ENCODE data around the gene CDH23. TPM values are rescaled to one million over a fixed set of nuclear protein-coding genes. Genes with fewer than 3 reads are reported as not detected.

Gene CDH23
- total RNA-seq, 2 donors from 2014 or later: 1.4 to 1.6 TPM

- H3K4me3 ChIP-seq: peak overlapping the region; percentile 80
- intact Hi-C loops (cut with DNase I): loop anchor here (5.0 kb wide), 1 partner anchor 44 kb away; no protein-coding TSS in a partner anchor
- peak overlapping the region; percentile 45 to 99 for H3K9ac ChIP-seq (ENCODE audit: low read depth in 2 of 2, low read length in 2 of 2)
- DNase-seq: no peak
- no peaks in the 10 kb centered on the region for H3K27me3 ChIP-seq
- H3K9me3 ChIP-seq: no peaks in the 10 kb centered on the region
- H3K36me3 ChIP-seq: no peaks in the 10 kb centered on the region
- TF ChIP-seq CTCF (IDR thresholded peaks at IDR 0.05): no peak
- peak overlapping the region; percentile 92 for H3K27ac ChIP-seq
- peaks cover 24% of the 10 kb centered on the region for H3K4me1 ChIP-seq
These were observed 374.5 kb downstream of the CDH23 start for GRCh38 chr10:71771204-71771603.

- Histone ChIP-seq H3K36me3 (no peaks in the 10 kb centered on the region), H3K4me1 (peaks cover 16% of the 10 kb centered on the region), H3K4me3 (peak overlapping the region; percentile 80), H3K27me3 (no peaks in the 10 kb centered on the region), H3K27ac (peak overlapping the region; percentile 92), H3K9ac (ENCODE audit: low read depth in 2 of 2, low read length in 2 of 2) (peak overlapping the region; percentile 92 to 99), H3K9me3 (no peaks in the 10 kb centered on the region)
- peak; percentile 82 for DNase-seq
- TF ChIP-seq CTCF (IDR thresholded peaks at IDR 0.05): no peak
- intact Hi-C loops (cut with DNase I): loop anchor here (5.0 kb wide), 1 partner anchor 45 kb away; no protein-coding TSS in a partner anchor
These were observed 375.3 kb downstream of the CDH23 start for GRCh38 chr10:71771821-71772617.

- Histone ChIP-seq H3K4me3 (peak overlapping the region; percentile 80), H3K9ac (ENCODE audit: low read depth in 2 of 2, low read length in 2 of 2) (peak overlapping the region; percentile 92 to 99), H3K4me1 (peaks cover 8% of the 10 kb centered on the region), H3K9me3 (no peaks in the 10 kb centered on the region), H3K27ac (peak overlapping the region; percentile 92), H3K36me3 (no peaks in the 10 kb centered on the region), H3K27me3 (no peaks in the 10 kb centered on the region)
- intact Hi-C loops (cut with DNase I): loop anchor here (5.0 kb wide), 1 partner anchor 46 kb away; no protein-coding TSS in a partner anchor
- DNase-seq: no peak
- TF ChIP-seq CTCF (IDR thresholded peaks at IDR 0.05): no peak
These were observed 376.1 kb downstream of the CDH23 start for GRCh38 chr10:71772832-71773220.

GRCh38 chr10:71773221-71773971 lies 376.7 kb downstream of the CDH23 start, which contains the start of gene VSIR:
TSS of gene VSIR (minus strand) at chr10:71773520. CDS start at chr10:71773439, 81 bp downstream.
- Histone ChIP-seq H3K27me3 (no peaks in the 10 kb centered on the region), H3K9ac (ENCODE audit: low read depth in 2 of 2, low read length in 2 of 2) (peak within 1 kb of the TSS; percentile 92 to 99), H3K27ac (peak within 1 kb of the TSS; percentile 92), H3K9me3 (no peaks in the 10 kb centered on the region), H3K4me3 (peak within 1 kb of the TSS; percentile 80), H3K36me3 (no peaks in the 10 kb centered on the region), H3K4me1 (peaks cover 2% of the 10 kb centered on the region)
- peak; percentile 94 for DNase-seq
- TF ChIP-seq CTCF (IDR thresholded peaks at IDR 0.05): peak; percentile 96
- intact Hi-C loops (cut with DNase I): loop anchor here (5.0 kb wide), 1 partner anchor 46 kb away; no protein-coding TSS in a partner anchor

GRCh38 chr10:71774916-71775702 lies 378.4 kb downstream of the CDH23 start:
- Histone ChIP-seq H3K4me3 (no peak overlapping the region), H3K9me3 (no peaks in the 10 kb centered on the region), H3K27ac (peak overlapping the region; percentile 19), H3K4me1 (no peaks in the 10 kb centered on the region), H3K27me3 (no peaks in the 10 kb centered on the region), H3K36me3 (no peaks in the 10 kb centered on the region), H3K9ac (ENCODE audit: low read depth in 2 of 2, low read length in 2 of 2) (no peak overlapping the region)
- no peak for TF ChIP-seq CTCF (IDR thresholded peaks at IDR 0.05)
- intact Hi-C loops (cut with DNase I): loop anchor here (5.0 kb wide), 1 partner anchor 48 kb away; no protein-coding TSS in a partner anchor
- DNase-seq: no peak

All from colonic mucosa (tissue), 4 donors.